ENCODE results near the gene TPGS1. TPM values are rescaled to one million over a fixed set of nuclear protein-coding genes. Genes with fewer than 3 reads are reported as not detected.

TPGS1 gene
- total RNA-seq, 5 donors from 2014 or later (not counting 1 experiment from before 2014, with no cell fraction given), result 22.2 to 44.4 (median 39.4) TPM

DNA sequence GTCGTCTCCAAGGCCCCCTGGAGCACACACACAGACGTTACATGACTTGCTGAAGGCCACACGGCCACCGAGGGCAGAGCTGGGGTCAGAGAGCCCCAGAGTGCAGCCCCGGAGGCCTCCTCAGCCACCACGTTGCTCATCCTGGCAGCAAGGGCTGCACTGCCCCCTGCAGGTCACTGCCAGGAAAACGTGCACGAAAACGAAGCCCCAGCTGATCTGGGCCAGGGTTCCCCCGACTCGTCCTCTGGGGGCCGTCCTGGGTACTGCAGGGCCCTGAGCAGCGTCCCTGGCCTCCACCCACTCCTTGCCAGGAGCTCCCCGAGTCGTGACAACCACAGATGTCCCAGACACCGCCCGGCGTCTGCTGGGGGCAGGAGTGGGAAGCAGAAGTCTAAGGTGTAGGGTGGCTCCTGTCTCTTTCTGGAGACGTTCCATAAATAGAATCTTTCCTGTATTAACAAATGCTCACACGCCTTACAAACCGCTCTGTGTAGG lies 3.4 kb downstream of the TPGS1 start:
- Mint-ChIP-seq H3K27me3 (no peaks in the 10 kb centered on the region), H3K36me3 (peaks cover 5% of the 10 kb centered on the region), H3K27ac (peak overlapping the region; percentile 97 to 99), H3K4me3 (peak overlapping the region; percentile 78 to 96 (median 82)), H3K4me1 (peaks cover 46 to 62% (median 53%) of the 10 kb centered on the region in 3 donors), H3K9me3 (no peaks in the 10 kb centered on the region)
- Histone ChIP-seq H3K36me3 (ENCODE audit: control insufficient read depth in 2 of 2, extremely low read depth in 1 of 2, insufficient read depth in 1 of 2, low read length in 1 of 2) (peaks cover 0 to 13% of the 10 kb centered on the region in 2 donors), H3K4me1 (ENCODE audit: control insufficient read depth in 1 of 2, extremely low read depth in 1 of 2, insufficient read depth in 2 of 2, low read length in 2 of 2) (peaks cover 15 to 77% of the 10 kb centered on the region in 2 experiments), H3K4me3 (ENCODE audit: control insufficient read depth in 1 of 2, extremely low read depth in 1 of 2, low read length in 1 of 2) (peak overlapping the region; percentile 36 to 48), H3K27me3 (replicated peaks in 1 of 2; ENCODE audit: control insufficient read depth in 2 of 2, extremely low read depth in 1 of 2, insufficient read depth in 2 of 2, low read length in 1 of 2) (no peaks in the 10 kb centered on the region), H3K27ac (ENCODE audit: low read length) (peak overlapping the region; percentile 98), H3K9me3 (no peaks in the 10 kb centered on the region)
- 0% methylated on average over 15 of the region's 21 CpGs for WGBS (ENCODE audit: insufficient coverage)
- ATAC-seq (replicated peaks in 1 of 4) (peak; percentile 34 to 56 (median 44)), DNase-seq (peak; percentile 86 to 97 (median 91))
- ChIA-PET CTCF (interaction anchor here (0.6 to 2.4 kb wide), 6 partner anchors 12 to 73 kb away, joined by 3 to 36 read pairs (median 4); partner anchors contain the start of genes BSG (in 1 of the 2) and CDC34 (in 1 of the 2)), POLR2A (interaction anchor here in 1 of 2 donors (0.6 to 0.9 kb wide), 2 partner anchors 22 to 758 kb away, joined by 3 to 7 read pairs; partner anchors contain the start of gene CIRBP)

DNA sequence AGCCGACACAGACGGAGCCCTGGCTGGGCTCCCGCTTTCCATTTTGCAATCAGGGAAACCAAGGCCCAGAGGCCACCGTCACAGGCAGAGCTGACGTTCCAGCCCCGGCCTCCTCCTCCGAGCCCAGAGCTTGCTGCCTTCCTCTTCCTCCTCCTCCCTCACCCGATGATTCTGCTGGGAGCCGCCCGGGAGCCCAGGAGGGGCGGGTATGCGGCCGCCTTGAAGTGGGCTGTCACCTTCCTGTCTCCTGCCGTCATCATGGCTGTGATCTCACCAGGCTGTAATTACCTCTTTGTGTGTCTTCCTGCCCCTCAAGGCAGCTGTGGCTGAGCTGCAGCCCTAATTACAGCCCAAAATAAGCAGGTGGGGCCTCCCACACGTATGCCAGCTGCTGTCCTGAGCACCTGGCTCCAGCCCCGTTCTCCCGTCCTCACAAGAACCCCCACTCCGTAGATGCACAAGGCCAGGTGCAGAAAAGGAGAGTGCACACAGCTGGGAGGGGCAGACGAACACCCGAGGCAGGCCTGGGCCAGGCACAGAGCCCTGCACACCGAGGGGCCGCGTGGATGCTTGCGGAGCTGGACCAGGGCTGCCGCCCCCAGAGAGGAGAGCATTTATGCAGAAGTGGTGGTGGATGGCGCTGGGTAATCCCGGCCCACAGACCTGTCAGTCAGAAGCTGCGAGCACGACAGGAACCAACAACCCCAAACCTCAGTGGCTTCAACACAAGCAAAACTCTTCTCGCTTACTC lies 4.0 kb downstream of the TPGS1 start:
- Mint-ChIP-seq H3K27ac (peak overlapping the region; percentile 97 to 99), H3K4me1 (peaks cover 46 to 62% (median 55%) of the 10 kb centered on the region in 3 donors), H3K27me3 (no peaks in the 10 kb centered on the region), H3K9me3 (no peaks in the 10 kb centered on the region), H3K36me3 (peaks cover 5% of the 10 kb centered on the region), H3K4me3 (peak overlapping the region; percentile 78 to 96 (median 82))
- H3K27me3 ChIP-seq (replicated peaks in 1 of 2; ENCODE audit: control insufficient read depth in 2 of 2, extremely low read depth in 1 of 2, insufficient read depth in 2 of 2, low read length in 1 of 2), result no peaks in the 10 kb centered on the region
- ChIA-PET CTCF (interaction anchor here (0.6 to 2.4 kb wide), 6 partner anchors 11 to 102 kb away, joined by 3 to 36 read pairs (median 4); partner anchors contain the start of genes BSG (in 1 of the 2), C2CD4C (in 1 of the 2) and CDC34 (in 1 of the 2)), POLR2A (interaction anchor here in 1 of 2 donors (0.6 to 0.9 kb wide), 2 partner anchors 21 to 758 kb away, joined by 3 to 7 read pairs; partner anchors contain the start of gene CIRBP)
- H3K36me3 ChIP-seq (ENCODE audit: control insufficient read depth in 2 of 2, extremely low read depth in 1 of 2, insufficient read depth in 1 of 2, low read length in 1 of 2), result peaks cover 0 to 13% of the 10 kb centered on the region in 2 donors
- DNase-seq, result peak; percentile 67 to 97 (median 91)
- ATAC-seq (replicated peaks in 1 of 4), result peak; percentile 61 to 70 (median 63)
- peak overlapping the region; percentile 33 to 48 for H3K4me3 ChIP-seq (ENCODE audit: control insufficient read depth in 1 of 2, extremely low read depth in 1 of 2, low read length in 1 of 2)
- 0% methylated on average over 20 of the region's 30 CpGs for WGBS (ENCODE audit: insufficient coverage)
- no peaks in the 10 kb centered on the region for H3K9me3 ChIP-seq
- H3K27ac ChIP-seq (ENCODE audit: low read length), result peak overlapping the region; percentile 98
- peaks cover 15 to 72% of the 10 kb centered on the region in 2 experiments for H3K4me1 ChIP-seq (ENCODE audit: control insufficient read depth in 1 of 2, extremely low read depth in 1 of 2, insufficient read depth in 2 of 2, low read length in 2 of 2)

DNA sequence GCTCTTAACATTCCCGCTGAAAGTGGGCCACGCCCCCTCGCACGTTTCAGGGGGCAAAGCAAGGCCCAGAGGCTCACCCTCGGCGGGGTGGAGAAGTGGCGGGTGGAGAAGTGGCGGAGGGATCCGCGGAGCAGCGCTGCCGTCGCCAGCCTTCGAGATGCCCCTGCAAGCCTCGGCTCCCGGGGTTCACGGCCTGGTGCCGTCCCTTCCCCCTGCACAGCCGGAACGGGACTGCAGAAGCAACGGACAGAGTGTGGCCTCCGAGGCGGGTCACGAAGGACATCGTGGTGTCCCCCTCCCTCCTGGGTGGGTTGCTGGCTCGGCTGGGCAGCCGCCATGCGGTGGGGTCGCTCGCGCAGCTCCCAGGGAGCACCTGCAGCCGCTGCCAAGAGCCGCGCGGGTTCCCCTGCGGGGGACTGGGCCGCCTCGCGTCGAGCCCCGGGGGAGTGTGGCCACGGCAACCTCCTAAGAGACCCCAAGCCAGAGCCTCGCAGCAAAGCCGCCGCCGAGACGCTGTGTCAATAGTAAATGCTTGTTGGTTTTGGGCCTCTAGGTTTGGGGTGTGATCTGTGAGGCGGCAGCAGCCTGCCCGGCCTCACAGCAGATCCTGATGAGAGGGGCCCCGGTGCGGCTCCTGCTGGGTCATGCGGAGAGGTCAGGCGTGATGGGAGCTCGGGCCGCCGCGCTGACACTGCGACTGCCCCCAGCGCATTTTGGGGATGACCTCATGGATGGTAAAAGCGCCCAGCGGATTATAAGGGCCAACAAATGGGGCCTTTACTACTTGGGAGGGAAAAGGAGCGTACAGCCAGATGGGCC lies 5.5 kb downstream of the TPGS1 start:
- H3K9me3 Mint-ChIP-seq, result no peaks in the 10 kb centered on the region
- DNase-seq (peak in 1 of 35 experiments; percentile 28), ATAC-seq (replicated peaks in 1 of 4) (no peak)
- Histone ChIP-seq H3K9me3 (no peaks in the 10 kb centered on the region), H3K4me1 (ENCODE audit: control insufficient read depth in 1 of 2, extremely low read depth in 1 of 2, insufficient read depth in 2 of 2, low read length in 2 of 2) (peaks cover 15 to 66% of the 10 kb centered on the region in 2 experiments), H3K27ac (ENCODE audit: low read length) (peak overlapping the region; percentile 98), H3K36me3 (ENCODE audit: control insufficient read depth in 2 of 2, extremely low read depth in 1 of 2, insufficient read depth in 1 of 2, low read length in 1 of 2) (peaks cover 0 to 13% of the 10 kb centered on the region in 2 donors), H3K4me3 (ENCODE audit: control insufficient read depth in 1 of 2, extremely low read depth in 1 of 2, low read length in 1 of 2) (no peak overlapping the region), H3K27me3 (replicated peaks in 1 of 2; ENCODE audit: control insufficient read depth in 2 of 2, extremely low read depth in 1 of 2, insufficient read depth in 2 of 2, low read length in 1 of 2) (no peaks in the 10 kb centered on the region)
- H3K4me3 Mint-ChIP-seq, result no peak overlapping the region
- no peaks in the 10 kb centered on the region for H3K27me3 Mint-ChIP-seq
- peaks cover 45 to 61% (median 49%) of the 10 kb centered on the region in 3 donors for H3K4me1 Mint-ChIP-seq
- WGBS (ENCODE audit: insufficient coverage), result 84% methylated on average over 45 of the region's 62 CpGs
- POLR2A ChIA-PET, result no interaction called here
- CTCF ChIA-PET, result interaction anchor here in 1 of 2 donors (0.8 kb wide), 1 partner anchor 17 kb away, joined by 3 read pairs; no protein-coding TSS in a partner anchor
- peak overlapping the region; percentile 97 to 99 for H3K27ac Mint-ChIP-seq
- peaks cover 5% of the 10 kb centered on the region for H3K36me3 Mint-ChIP-seq

DNA sequence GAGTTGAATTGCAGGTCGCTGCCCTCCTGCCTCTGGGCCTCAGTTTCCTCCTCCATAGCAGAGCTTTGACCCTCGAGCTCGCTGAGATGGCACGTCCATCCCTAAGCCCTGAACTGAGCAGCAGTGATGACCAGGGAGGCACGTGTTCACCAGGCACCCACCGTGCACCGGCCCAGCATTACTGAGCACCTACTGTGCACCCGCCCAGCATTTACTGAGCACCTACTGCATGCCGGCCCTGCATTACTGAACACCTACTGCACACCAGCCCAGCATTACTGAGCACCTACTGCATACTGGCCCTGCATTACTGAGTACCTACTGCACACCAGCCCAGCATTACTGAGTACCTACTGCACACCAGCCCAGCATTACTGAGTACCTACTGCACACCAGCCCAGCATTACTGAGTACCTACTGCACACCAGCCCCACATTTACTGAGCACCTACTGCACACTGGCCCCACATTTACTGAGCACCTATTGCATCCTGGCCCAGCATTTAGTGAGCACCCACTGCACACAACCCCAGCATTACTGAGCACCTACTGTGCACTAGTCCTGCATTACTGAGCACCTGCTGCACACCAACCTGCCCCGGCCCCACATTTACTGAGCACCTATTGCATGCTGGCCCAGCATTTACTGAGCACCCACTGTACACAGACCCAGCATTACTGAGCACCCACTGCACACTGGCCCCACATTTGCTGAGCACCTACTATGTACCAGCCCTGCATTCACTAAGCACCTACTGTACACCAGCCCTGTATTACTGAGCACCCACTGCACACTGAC lies 6.3 kb downstream of the TPGS1 start:
- Mint-ChIP-seq H3K4me3 (no peak overlapping the region), H3K9me3 (no peaks in the 10 kb centered on the region)
- POLR2A ChIA-PET, result no interaction called here

DNA sequence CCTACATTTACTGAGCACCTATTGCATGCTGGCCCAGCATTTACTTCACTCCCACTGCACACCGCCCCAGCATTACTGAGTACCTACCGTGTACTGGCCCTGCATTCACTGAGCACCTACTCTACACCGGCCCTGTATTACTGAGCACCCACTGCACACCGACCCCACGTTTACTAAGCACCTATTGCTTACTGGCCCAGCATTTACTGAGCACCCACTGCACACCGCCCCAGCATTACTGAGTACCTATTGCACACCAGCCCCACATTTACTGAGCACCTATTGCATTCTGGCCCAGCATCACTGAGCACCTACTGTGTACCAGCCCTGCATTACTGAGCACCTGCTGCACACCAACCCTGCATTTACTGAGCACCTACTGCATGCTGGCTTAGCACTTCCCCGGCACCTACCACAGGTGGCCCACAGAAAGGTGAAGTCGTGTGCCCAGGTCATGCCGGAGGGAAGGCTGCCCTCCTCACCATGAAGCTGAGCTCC lies 6.9 kb downstream of the TPGS1 start:
- ATAC-seq (replicated peaks in 1 of 4), result no peak
- H3K4me3 Mint-ChIP-seq, result no peak overlapping the region
- H3K27ac ChIP-seq (ENCODE audit: low read length), result peak overlapping the region; percentile 98

More for the DNA sequence above, 6.3 kb downstream of the TPGS1 start:
- WGBS (ENCODE audit: insufficient coverage), result 94% methylated on average over 9 of the region's 10 CpGs
- H3K27ac Mint-ChIP-seq, result peak overlapping the region; percentile 60 to 66
- CTCF ChIA-PET, result no interaction called here
- no peaks in the 10 kb centered on the region for H3K27me3 Mint-ChIP-seq
- no peak for ATAC-seq (replicated peaks in 1 of 4)
- peaks cover 5% of the 10 kb centered on the region for H3K36me3 Mint-ChIP-seq
- no peak overlapping the region for H3K4me3 ChIP-seq (ENCODE audit: control insufficient read depth in 1 of 2, extremely low read depth in 1 of 2, low read length in 1 of 2)
- H3K27me3 ChIP-seq (replicated peaks in 1 of 2; ENCODE audit: control insufficient read depth in 2 of 2, extremely low read depth in 1 of 2, insufficient read depth in 2 of 2, low read length in 1 of 2), result no peaks in the 10 kb centered on the region
- H3K9me3 ChIP-seq, result no peaks in the 10 kb centered on the region
- DNase-seq, result no peak
- H3K4me1 ChIP-seq (ENCODE audit: control insufficient read depth in 1 of 2, extremely low read depth in 1 of 2, insufficient read depth in 2 of 2, low read length in 2 of 2), result peaks cover 8 to 61% of the 10 kb centered on the region in 2 experiments
- peak overlapping the region; percentile 98 for H3K27ac ChIP-seq (ENCODE audit: low read length)
- peaks cover 37 to 53% (median 41%) of the 10 kb centered on the region in 3 donors for H3K4me1 Mint-ChIP-seq
- H3K36me3 ChIP-seq (ENCODE audit: control insufficient read depth in 2 of 2, extremely low read depth in 1 of 2, insufficient read depth in 1 of 2, low read length in 1 of 2), result peaks cover 0 to 13% of the 10 kb centered on the region in 2 donors

More for the DNA sequence above, 6.9 kb downstream of the TPGS1 start:
- ChIA-PET CTCF (interaction anchor here in 1 of 2 donors (1.5 kb wide), 1 partner anchor 8 kb away, joined by 3 read pairs; no protein-coding TSS in a partner anchor), POLR2A (no interaction called here)
- Mint-ChIP-seq H3K36me3 (peaks cover 5% of the 10 kb centered on the region), H3K27me3 (no peaks in the 10 kb centered on the region), H3K9me3 (no peaks in the 10 kb centered on the region), H3K4me1 (peaks cover 32 to 49% (median 36%) of the 10 kb centered on the region in 3 donors), H3K27ac (peak overlapping the region; percentile 60 to 66)
- peaks cover 5 to 57% of the 10 kb centered on the region in 2 experiments for H3K4me1 ChIP-seq (ENCODE audit: control insufficient read depth in 1 of 2, extremely low read depth in 1 of 2, insufficient read depth in 2 of 2, low read length in 2 of 2)
- no peak for DNase-seq
- no peaks in the 10 kb centered on the region for H3K27me3 ChIP-seq (replicated peaks in 1 of 2; ENCODE audit: control insufficient read depth in 2 of 2, extremely low read depth in 1 of 2, insufficient read depth in 2 of 2, low read length in 1 of 2)
- H3K36me3 ChIP-seq (ENCODE audit: control insufficient read depth in 2 of 2, extremely low read depth in 1 of 2, insufficient read depth in 1 of 2, low read length in 1 of 2), result peaks cover 0 to 13% of the 10 kb centered on the region in 2 donors
- H3K9me3 ChIP-seq, result no peaks in the 10 kb centered on the region
- H3K4me3 ChIP-seq (ENCODE audit: control insufficient read depth in 1 of 2, extremely low read depth in 1 of 2, low read length in 1 of 2), result no peak overlapping the region
- WGBS (ENCODE audit: insufficient coverage), result 98% methylated on average over 9 of the region's 9 CpGs
